GM12878 (cell line): ENCODE data around the gene THOC6.

Source experiments
- ATF7 ChIP-seq: fragments of 450-650 bp; IDR thresholded peaks from 2 replicates; pipeline ENCODE4 v1.6.1; 2016; ENCODE audit warnings: low read depth, mild to moderate bottlenecking
- EGR1 ChIP-seq, 2 experiments: IDR thresholded peaks; 1 replicate in 1 of 2; 2 replicates in 1 of 2; pipeline ENCODE4 v1.6.1; 2011 to 2012; ENCODE audit warnings: low read depth in 2 of 2, low read length in 2 of 2, borderline replicate concordance in 1 of 2, mild to moderate bottlenecking in 1 of 2, moderate library complexity in 1 of 2
- JUND ChIP-seq: IDR thresholded peaks from 2 replicates; pipeline ENCODE4 v1.6.1; 2012; ENCODE audit warnings: low read depth, mild to moderate bottlenecking, low read length, improper control_type of control experiment, moderate library complexity
- MTA2 ChIP-seq: fragments of 450-650 bp; IDR thresholded peaks from 2 replicates; pipeline ENCODE4 v1.6.1; 2016; ENCODE audit warnings: low read depth, mild to moderate bottlenecking, moderate library complexity
- PBX3 ChIP-seq: IDR thresholded peaks from 2 replicates; pipeline ENCODE4 v1.6.1; 2011; ENCODE audit warnings: mild to moderate bottlenecking, low read depth, low read length, moderate library complexity; ENCODE audit not compliant: insufficient replicate concordance
- POLR2AphosphoS5 ChIP-seq: IDR thresholded peaks from 2 replicates; pipeline ENCODE4 v1.6.1; 2011; ENCODE audit warnings: mild to moderate bottlenecking, low read length, inconsistent platforms
- RAD21 ChIP-seq: IDR thresholded peaks from 2 replicates; pipeline ENCODE4 v1.6.1; 2011; ENCODE audit warnings: mild to moderate bottlenecking, low read depth, low read length, moderate library complexity; ENCODE audit not compliant: insufficient read depth
- RFX5 ChIP-seq: IDR thresholded peaks from 2 replicates; pipeline ENCODE4 v1.6.1; 2011; ENCODE audit warnings: low read depth, low read length, improper control_type of control experiment
- STAT3 ChIP-seq: IDR thresholded peaks from 2 replicates; pipeline ENCODE4 v1.6.1; 2011; ENCODE audit warnings: low read depth, low read length, improper control_type of control experiment
- TF ChIP-seq, protein P1 (sequence below), 3 experiments: IDR thresholded peaks in 2 of 3; conservative IDR thresholded peaks in 1 of 3; 2 replicates each; pipeline ENCODE4 v1.5.1; 2011; ENCODE audit warnings: low read depth in 3 of 3, low read length in 3 of 3, mild to moderate bottlenecking in 3 of 3, control low read depth in 2 of 3, moderate library complexity in 2 of 3, inconsistent platforms in 1 of 3, mixed read lengths in 1 of 3; ENCODE audit not compliant: control insufficient read depth in 2 of 3, insufficient read depth in 1 of 3; ENCODE audit errors: extremely low read depth in 1 of 3

GRCh38 chr16:2976201-2976600, 47.6 kb upstream of the THOC6 start:
- TF ChIP-seq RAD21 (no peak), MTA2 (no peak), STAT3 (no peak), JUND (no peak), EGR1 (IDR thresholded peaks at IDR 0.05; ENCODE audit: borderline replicate concordance in 1 of 2, low read depth in 2 of 2, low read length in 2 of 2) (no peak), POLR2AphosphoS5 (no peak), RFX5 (no peak), ATF7 (no peak), PBX3 (no peak)
- TF ChIP-seq, protein P1, sequence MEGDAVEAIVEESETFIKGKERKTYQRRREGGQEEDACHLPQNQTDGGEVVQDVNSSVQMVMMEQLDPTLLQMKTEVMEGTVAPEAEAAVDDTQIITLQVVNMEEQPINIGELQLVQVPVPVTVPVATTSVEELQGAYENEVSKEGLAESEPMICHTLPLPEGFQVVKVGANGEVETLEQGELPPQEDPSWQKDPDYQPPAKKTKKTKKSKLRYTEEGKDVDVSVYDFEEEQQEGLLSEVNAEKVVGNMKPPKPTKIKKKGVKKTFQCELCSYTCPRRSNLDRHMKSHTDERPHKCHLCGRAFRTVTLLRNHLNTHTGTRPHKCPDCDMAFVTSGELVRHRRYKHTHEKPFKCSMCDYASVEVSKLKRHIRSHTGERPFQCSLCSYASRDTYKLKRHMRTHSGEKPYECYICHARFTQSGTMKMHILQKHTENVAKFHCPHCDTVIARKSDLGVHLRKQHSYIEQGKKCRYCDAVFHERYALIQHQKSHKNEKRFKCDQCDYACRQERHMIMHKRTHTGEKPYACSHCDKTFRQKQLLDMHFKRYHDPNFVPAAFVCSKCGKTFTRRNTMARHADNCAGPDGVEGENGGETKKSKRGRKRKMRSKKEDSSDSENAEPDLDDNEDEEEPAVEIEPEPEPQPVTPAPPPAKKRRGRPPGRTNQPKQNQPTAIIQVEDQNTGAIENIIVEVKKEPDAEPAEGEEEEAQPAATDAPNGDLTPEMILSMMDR (IDR thresholded peaks at IDR 0.05 in 2 of 3, conservative IDR thresholded peaks at IDR 0.05 in 1 of 3; ENCODE audit: control insufficient read depth in 2 of 3, extremely low read depth in 1 of 3, insufficient read depth in 1 of 3, low read depth in 3 of 3, low read length in 3 of 3): no peak
